Mammary epithelial cell (primary cell): ENCODE results near the gene DDX28.

Source experiments
- EZH2 ChIP-seq: IDR thresholded peaks from 2 replicates; pipeline ENCODE4 v1.6.1; 2012; ENCODE audit warnings: low read length, inconsistent platforms, borderline replicate concordance
- TF ChIP-seq, protein P1 (sequence below), 2 donors: IDR thresholded peaks in 1 of 2; conservative IDR thresholded peaks in 1 of 2; 2 replicates each; pipeline ENCODE4 v1.5.1; 2011 to 2012; ENCODE audit warnings: inconsistent platforms in 2 of 2, low read length in 2 of 2, mild to moderate bottlenecking in 2 of 2, control low read depth in 1 of 2, low read depth in 1 of 2; ENCODE audit not compliant: insufficient read depth in 1 of 2; ENCODE audit errors: extremely low read depth in 1 of 2

DNA sequence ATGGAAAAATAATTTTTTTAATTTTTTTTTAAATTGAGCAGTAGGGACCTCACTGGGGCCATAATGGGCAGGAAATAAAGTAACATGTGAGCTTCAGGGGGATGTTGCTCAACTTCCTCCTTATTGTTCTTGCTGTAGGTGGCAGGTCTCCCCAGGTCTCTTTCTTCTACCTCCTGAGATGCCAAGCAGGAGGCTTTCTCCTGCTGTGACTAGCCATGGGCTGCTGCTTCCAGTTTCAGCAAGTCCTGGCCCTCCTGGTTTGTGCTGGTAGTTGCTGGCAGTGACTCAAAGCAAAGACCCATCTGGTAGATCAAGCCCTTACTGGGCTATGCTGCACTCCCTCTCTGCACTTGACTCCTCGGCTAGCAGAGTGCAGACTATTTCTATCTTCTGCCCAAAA lies 9.6 kb downstream of the DDX28 start:
- TF ChIP-seq, protein P1, sequence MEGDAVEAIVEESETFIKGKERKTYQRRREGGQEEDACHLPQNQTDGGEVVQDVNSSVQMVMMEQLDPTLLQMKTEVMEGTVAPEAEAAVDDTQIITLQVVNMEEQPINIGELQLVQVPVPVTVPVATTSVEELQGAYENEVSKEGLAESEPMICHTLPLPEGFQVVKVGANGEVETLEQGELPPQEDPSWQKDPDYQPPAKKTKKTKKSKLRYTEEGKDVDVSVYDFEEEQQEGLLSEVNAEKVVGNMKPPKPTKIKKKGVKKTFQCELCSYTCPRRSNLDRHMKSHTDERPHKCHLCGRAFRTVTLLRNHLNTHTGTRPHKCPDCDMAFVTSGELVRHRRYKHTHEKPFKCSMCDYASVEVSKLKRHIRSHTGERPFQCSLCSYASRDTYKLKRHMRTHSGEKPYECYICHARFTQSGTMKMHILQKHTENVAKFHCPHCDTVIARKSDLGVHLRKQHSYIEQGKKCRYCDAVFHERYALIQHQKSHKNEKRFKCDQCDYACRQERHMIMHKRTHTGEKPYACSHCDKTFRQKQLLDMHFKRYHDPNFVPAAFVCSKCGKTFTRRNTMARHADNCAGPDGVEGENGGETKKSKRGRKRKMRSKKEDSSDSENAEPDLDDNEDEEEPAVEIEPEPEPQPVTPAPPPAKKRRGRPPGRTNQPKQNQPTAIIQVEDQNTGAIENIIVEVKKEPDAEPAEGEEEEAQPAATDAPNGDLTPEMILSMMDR (conservative IDR thresholded peaks at IDR 0.05 in 1 of 2, IDR thresholded peaks at IDR 0.05 in 1 of 2; ENCODE audit: extremely low read depth in 1 of 2, insufficient read depth in 1 of 2, low read depth in 1 of 2, low read length in 2 of 2): no peak
- no peak for TF ChIP-seq EZH2
